Sigmoid colon (tissue), 7 donors: ENCODE results near the gene EOLA2. TPM values are rescaled to one million over a fixed set of nuclear protein-coding genes. Genes with fewer than 3 reads are reported as not detected.

Experiments
- DNase-seq: peaks from one replicate; pipeline ENCODE4 v3.0.0-alpha.2; 2019
- H3K27ac ChIP-seq, 4 donors: fragments of 200-600 bp; sonication (generic); one replicate each; pipeline ENCODE4 v1.5.1; 2016 to 2019; ENCODE audit warnings: mild to moderate bottlenecking in 1 of 4
- H3K27me3 ChIP-seq, 3 donors: fragments of 200-600 bp; sonication (generic); one replicate each; pipeline ENCODE4 v1.5.1; 2019; ENCODE audit warnings: mild to moderate bottlenecking in 1 of 3
- H3K36me3 ChIP-seq, 4 donors: fragments of 200-600 bp; sonication (generic); one replicate each; pipeline ENCODE4 v1.5.1; 2016 to 2019
- H3K4me1 ChIP-seq, 4 donors: fragments of 200-600 bp; sonication (generic); one replicate each; pipeline ENCODE4 v1.5.1; 2017 to 2019
- H3K4me3 ChIP-seq, 4 donors: fragments of 200-600 bp; sonication (generic); one replicate each; pipeline ENCODE4 v1.5.1; 2017 to 2019; ENCODE audit warnings: mild to moderate bottlenecking in 2 of 4, moderate library complexity in 1 of 4
- H3K9me3 ChIP-seq, 4 donors: fragments of 200-600 bp in 3 of 4; sonication (generic) in 3 of 4; one replicate each; pipeline versions ENCODE4 v1.5.1 to v1.6.1; 2013 to 2019
- CTCF ChIP-seq, 4 experiments: fragments of 450-650 bp in 3 of 4; fragments of 200-600 bp in 1 of 4; IDR thresholded peaks; one replicate each; pipeline ENCODE4 v1.5.1; 2016 to 2019; ENCODE audit warnings: antibody characterized with exemption in 4 of 4, mild to moderate bottlenecking in 3 of 4, moderate library complexity in 2 of 4
- EP300 ChIP-seq, 4 donors: sonication (generic); formaldehyde crosslinking; IDR thresholded peaks; one replicate each; pipeline ENCODE4 v1.6.1; 2017; ENCODE audit warnings: antibody characterized with exemption in 4 of 4
- POLR2A ChIP-seq, 2 donors: fragments of 450-650 bp; IDR thresholded peaks; one replicate each; pipeline ENCODE4 v1.6.1; 2016; ENCODE audit warnings: antibody characterized with exemption in 2 of 2, mild to moderate bottlenecking in 2 of 2, moderate library complexity in 2 of 2
- POLR2AphosphoS5 ChIP-seq, 4 donors: sonication (generic); formaldehyde crosslinking; IDR thresholded peaks; one replicate each; pipeline ENCODE4 v1.6.1; 2017; ENCODE audit warnings: antibody characterized with exemption in 4 of 4
- WGBS, 2 donors: extraction: QIAGEN DNeasy Blood & Tissue Kit; methylation state at CpG; one replicate each; pipeline ENCODE4 v1.1.7; 2013; 5-methylcytosine and 5-hydroxymethylcytosine counted together
- intact Hi-C: fragments of 100-400 bp; cut with DNase I; formaldehyde crosslinking; loops from one replicate; pipeline ENCODE4 v1.15.1; 2023
- polyA plus RNA-seq, 3 donors: library from polyadenylated mRNA; stranded (reverse); fragments of 200-250 nt; gene quantifications; one replicate each; pipeline ENCODE4 v1.2.3, GENCODE V29; 2013
- total RNA-seq, 4 donors: library from RNA; depleted of rRNA; stranded (reverse); fragments of >200 nt; gene quantifications; one replicate each; pipeline ENCODE4 v1.1.0, GENCODE V29; 2016
- donor health status: healthy with polysubstance abuse.
- donor health status: Bipolar disorder and iron deficiency.
- donor health status: healthy.

Gene EOLA2
- total RNA-seq, result 10 to 100 TPM; 17.8 to 20.1 (median 18.8) TPM
- 10 to 100 TPM; 23.4 to 34.9 (median 29.5) TPM for polyA plus RNA-seq

GRCh38 chrX:149938427-149938880, at the start of gene EOLA2:
Gene EOLA2 (minus strand): TSS chrX:149938491. CDS start chrX:149933874, 4,617 bp downstream.
- peak; percentile 82 to 90 (median 88) for TF ChIP-seq POLR2AphosphoS5 (IDR thresholded peaks at IDR 0.05)
- TF ChIP-seq EP300 (IDR thresholded peaks at IDR 0.05), result peak in 3 of 4 donors; percentile 81 to 93 (median 89)
- TF ChIP-seq CTCF (IDR thresholded peaks at IDR 0.05), result peak in 3 of 4 experiments; percentile 20 to 42 (median 42)
- TF ChIP-seq POLR2A (IDR thresholded peaks at IDR 0.05), result no peak
- DNase-seq, result peak; percentile 98
- no peaks in the 10 kb centered on the region for H3K27me3 ChIP-seq
- peak within 1 kb of the TSS; percentile 55 to 78 (median 70) for H3K4me3 ChIP-seq
- H3K27ac ChIP-seq, result peak within 1 kb of the TSS; percentile 88 to 93 (median 90)
- H3K4me1 ChIP-seq, result peaks cover 0 to 7% (median 5%) of the 10 kb centered on the region in 4 donors
- no peaks in the 10 kb centered on the region for H3K9me3 ChIP-seq
- H3K36me3 ChIP-seq, result no peaks in the 10 kb centered on the region
- intact Hi-C loops, result no loop called here
- 0% methylated on average over 39 of the region's 39 CpGs for WGBS, 2 donors

- Histone ChIP-seq H3K4me1 (peaks cover 0 to 12% (median 1%) of the 10 kb centered on the region in 4 donors), H3K27me3 (no peaks in the 10 kb centered on the region), H3K4me3 (no peak overlapping the region), H3K27ac (no peak overlapping the region), H3K9me3 (no peaks in the 10 kb centered on the region), H3K36me3 (no peaks in the 10 kb centered on the region)
- TF ChIP-seq POLR2A (IDR thresholded peaks at IDR 0.05), result no peak
- no peak for TF ChIP-seq EP300 (IDR thresholded peaks at IDR 0.05)
- TF ChIP-seq POLR2AphosphoS5 (IDR thresholded peaks at IDR 0.05), result no peak
- TF ChIP-seq CTCF (IDR thresholded peaks at IDR 0.05), result no peak
- intact Hi-C loops, result no loop called here
- DNase-seq, result no peak
Observed at GRCh38 chrX:149987613-149988012, 49.3 kb upstream of the EOLA2 start.

GRCh38 chrX:149984411-149984810, 46.1 kb upstream of the EOLA2 start:
- no peaks in the 10 kb centered on the region for H3K27me3 ChIP-seq
- no peak for DNase-seq
- no peak overlapping the region for H3K4me3 ChIP-seq
- peaks cover 0 to 6% (median 4%) of the 10 kb centered on the region in 4 donors for H3K4me1 ChIP-seq
- no peak overlapping the region for H3K27ac ChIP-seq
- TF ChIP-seq CTCF (IDR thresholded peaks at IDR 0.05) (no peak), EP300 (IDR thresholded peaks at IDR 0.05) (no peak)
- intact Hi-C loops, result no loop called here
- 87 to 98% methylated on average over 1 of the region's 1 CpG for WGBS, 2 donors
- no peaks in the 10 kb centered on the region for H3K9me3 ChIP-seq
- H3K36me3 ChIP-seq, result no peaks in the 10 kb centered on the region

- Histone ChIP-seq H3K4me1 (peaks cover 0 to 6% (median 4%) of the 10 kb centered on the region in 4 donors), H3K9me3 (no peaks in the 10 kb centered on the region), H3K36me3 (no peaks in the 10 kb centered on the region), H3K27me3 (no peaks in the 10 kb centered on the region), H3K27ac (no peak overlapping the region), H3K4me3 (no peak overlapping the region)
- 70 to 76% methylated on average over 3 of the region's 3 CpGs for WGBS, 2 donors
- TF ChIP-seq CTCF (IDR thresholded peaks at IDR 0.05) (no peak), POLR2A (IDR thresholded peaks at IDR 0.05) (no peak), EP300 (IDR thresholded peaks at IDR 0.05) (no peak)
- intact Hi-C loops, result no loop called here
- DNase-seq, result no peak
Observed at GRCh38 chrX:149982310-149982709, 44.0 kb upstream of the EOLA2 start.

- Histone ChIP-seq H3K4me3 (no peak overlapping the region), H3K36me3 (no peaks in the 10 kb centered on the region), H3K27ac (no peak overlapping the region), H3K4me1 (peaks cover 0 to 6% (median 4%) of the 10 kb centered on the region in 4 donors), H3K27me3 (no peaks in the 10 kb centered on the region), H3K9me3 (no peaks in the 10 kb centered on the region)
- 90 to 94% methylated on average over 3 of the region's 3 CpGs for WGBS, 2 donors
- TF ChIP-seq EP300 (IDR thresholded peaks at IDR 0.05), result no peak
- no peak for TF ChIP-seq POLR2AphosphoS5 (IDR thresholded peaks at IDR 0.05)
- TF ChIP-seq POLR2A (IDR thresholded peaks at IDR 0.05), result no peak
- TF ChIP-seq CTCF (IDR thresholded peaks at IDR 0.05), result no peak
- DNase-seq, result no peak
- intact Hi-C loops, result no loop called here
Observed at GRCh38 chrX:149979126-149979644, 40.9 kb upstream of the EOLA2 start.
